HG02588 (cell line): ENCODE data around the gene PANK4.
"Not testable (repeated sequence)": the region's sequence is repeated elsewhere in the genome, so short reads cannot be mapped to it uniquely, and the experiment has no call there.

Experiments used
- ATAC-seq: cut with Tn5 transposase; IDR thresholded peaks from one replicate; pipeline ENCODE4 v1.9.1; 2021; ENCODE audit warnings: mild to moderate bottlenecking, moderate library complexity; ENCODE audit not compliant: unreplicated experiment

PANK4 gene

GRCh38 chr1:2466958-2467554, 59.3 kb downstream of the PANK4 start:
- ATAC-seq, result no peak

- ATAC-seq, result no peak
Measured at GRCh38 chr1:2466270-2466665, 60.1 kb downstream of the PANK4 start.

GRCh38 chr1:2465371-2466269, 60.8 kb downstream of the PANK4 start:
- ATAC-seq, result no peak

- ATAC-seq, result no peak
Measured at GRCh38 chr1:2463396-2463795, 63.0 kb downstream of the PANK4 start.

- no peak for ATAC-seq
Measured at GRCh38 chr1:2462819-2463218, 63.6 kb downstream of the PANK4 start.

- no peak for ATAC-seq
Measured at GRCh38 chr1:2460996-2461751, 65.2 kb downstream of the PANK4 start.

GRCh38 chr1:2460203-2460602, 66.2 kb downstream of the PANK4 start:
- no peak for ATAC-seq

- no peak for ATAC-seq
Measured at GRCh38 chr1:2459757-2460156, 66.6 kb downstream of the PANK4 start.

GRCh38 chr1:2459102-2459753, 67.2 kb downstream of the PANK4 start:
- not testable (repeated sequence) for ATAC-seq

- ATAC-seq, result no peak
Measured at GRCh38 chr1:2458687-2459086, 67.7 kb downstream of the PANK4 start.
